ENCODE measurements around the gene C10orf71.

Gene C10orf71

GRCh38 chr10:49318755-49319154 lies 19.8 kb downstream of the C10orf71 start:
- no peak; the same call in 2 of the 3 replicates for ATAC-seq
- no peak for TF ChIP-seq PPARA (CRISPR knock-in tag; IDR thresholded peaks at IDR 0.05; ENCODE audit: borderline replicate concordance)
- TF ChIP-seq ZNF565 (CRISPR knock-in tag; conservative IDR thresholded peaks at IDR 0.05; ENCODE audit: low read depth): no peak
- TF ChIP-seq RARB (CRISPR knock-in tag; IDR thresholded peaks at IDR 0.05): no peak
- TF ChIP-seq BACH2 (CRISPR knock-in tag; IDR thresholded peaks at IDR 0.05; ENCODE audit: borderline replicate concordance): no peak
- TF ChIP-seq PATZ1 (CRISPR knock-in tag; IDR thresholded peaks at IDR 0.05; ENCODE audit: borderline replicate concordance): no peak
- no peak for TF ChIP-seq TCF4 (CRISPR knock-in tag; IDR thresholded peaks at IDR 0.05; ENCODE audit: borderline replicate concordance)
- no peak for TF ChIP-seq TOX (CRISPR knock-in tag; IDR thresholded peaks at IDR 0.05; ENCODE audit: borderline replicate concordance)
- no peak for TF ChIP-seq CSDC2 (CRISPR knock-in tag; IDR thresholded peaks at IDR 0.05)

DNA sequence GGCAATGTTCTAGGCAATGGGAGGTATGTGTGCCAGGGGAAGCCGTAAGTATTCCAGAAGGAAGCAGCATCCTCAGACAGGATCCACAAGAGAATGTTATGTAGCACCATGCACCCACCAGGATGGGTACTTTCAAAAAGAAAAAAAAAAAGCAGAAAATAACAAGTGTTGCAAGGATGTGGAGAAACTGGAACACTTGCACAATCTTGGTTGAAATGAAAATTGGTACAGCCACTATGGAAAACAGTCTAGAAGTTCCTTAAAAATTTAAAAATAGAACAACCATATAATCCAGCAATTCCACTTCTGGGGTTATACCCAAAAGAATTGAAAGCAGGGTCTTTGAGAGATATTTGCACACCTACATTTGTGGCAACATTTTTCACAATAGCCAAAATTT lies 20.2 kb downstream of the C10orf71 start:
- no peak for ATAC-seq
- TF ChIP-seq ESRRG (CRISPR knock-in tag; IDR thresholded peaks at IDR 0.05) (no peak), BACH2 (CRISPR knock-in tag; IDR thresholded peaks at IDR 0.05; ENCODE audit: borderline replicate concordance) (no peak), ZNF8 (CRISPR knock-in tag; IDR thresholded peaks at IDR 0.05) (no peak), ZC3H10 (CRISPR knock-in tag; IDR thresholded peaks at IDR 0.05) (no peak), ZNF565 (CRISPR knock-in tag; conservative IDR thresholded peaks at IDR 0.05; ENCODE audit: low read depth) (no peak), ZFP3 (CRISPR knock-in tag; IDR thresholded peaks at IDR 0.05) (no peak), PATZ1 (CRISPR knock-in tag; IDR thresholded peaks at IDR 0.05; ENCODE audit: borderline replicate concordance) (no peak), ZNF70 (CRISPR knock-in tag; IDR thresholded peaks at IDR 0.05) (no peak), SNAI2 (CRISPR knock-in tag; IDR thresholded peaks at IDR 0.05) (no peak), TCF4 (CRISPR knock-in tag; IDR thresholded peaks at IDR 0.05; ENCODE audit: borderline replicate concordance) (no peak), CSDC2 (CRISPR knock-in tag; IDR thresholded peaks at IDR 0.05) (no peak), OSR1 (CRISPR knock-in tag; IDR thresholded peaks at IDR 0.05) (no peak), RARB (CRISPR knock-in tag; IDR thresholded peaks at IDR 0.05) (no peak), TOX (CRISPR knock-in tag; IDR thresholded peaks at IDR 0.05; ENCODE audit: borderline replicate concordance) (no peak), ZFP30 (CRISPR knock-in tag; IDR thresholded peaks at IDR 0.05) (no peak), ISL1 (CRISPR knock-in tag; IDR thresholded peaks at IDR 0.05) (no peak)
- TF ChIP-seq, protein P1, sequence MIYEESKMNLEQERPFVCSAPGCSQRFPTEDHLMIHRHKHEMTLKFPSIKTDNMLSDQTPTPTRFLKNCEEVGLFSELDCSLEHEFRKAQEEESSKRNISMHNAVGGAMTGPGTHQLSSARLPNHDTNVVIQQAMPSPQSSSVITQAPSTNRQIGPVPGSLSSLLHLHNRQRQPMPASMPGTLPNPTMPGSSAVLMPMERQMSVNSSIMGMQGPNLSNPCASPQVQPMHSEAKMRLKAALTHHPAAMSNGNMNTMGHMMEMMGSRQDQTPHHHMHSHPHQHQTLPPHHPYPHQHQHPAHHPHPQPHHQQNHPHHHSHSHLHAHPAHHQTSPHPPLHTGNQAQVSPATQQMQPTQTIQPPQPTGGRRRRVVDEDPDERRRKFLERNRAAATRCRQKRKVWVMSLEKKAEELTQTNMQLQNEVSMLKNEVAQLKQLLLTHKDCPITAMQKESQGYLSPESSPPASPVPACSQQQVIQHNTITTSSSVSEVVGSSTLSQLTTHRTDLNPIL (CRISPR knock-in tag; IDR thresholded peaks at IDR 0.05; ENCODE audit: low read depth): no peak
- TF ChIP-seq, protein P2, sequence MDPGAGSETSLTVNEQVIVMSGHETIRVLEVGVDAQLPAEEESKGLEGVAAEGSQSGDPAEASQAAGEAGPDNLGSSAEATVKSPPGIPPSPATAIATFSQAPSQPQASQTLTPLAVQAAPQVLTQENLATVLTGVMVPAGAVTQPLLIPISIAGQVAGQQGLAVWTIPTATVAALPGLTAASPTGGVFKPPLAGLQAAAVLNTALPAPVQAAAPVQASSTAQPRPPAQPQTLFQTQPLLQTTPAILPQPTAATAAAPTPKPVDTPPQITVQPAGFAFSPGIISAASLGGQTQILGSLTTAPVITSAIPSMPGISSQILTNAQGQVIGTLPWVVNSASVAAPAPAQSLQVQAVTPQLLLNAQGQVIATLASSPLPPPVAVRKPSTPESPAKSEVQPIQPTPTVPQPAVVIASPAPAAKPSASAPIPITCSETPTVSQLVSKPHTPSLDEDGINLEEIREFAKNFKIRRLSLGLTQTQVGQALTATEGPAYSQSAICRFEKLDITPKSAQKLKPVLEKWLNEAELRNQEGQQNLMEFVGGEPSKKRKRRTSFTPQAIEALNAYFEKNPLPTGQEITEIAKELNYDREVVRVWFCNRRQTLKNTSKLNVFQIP (CRISPR knock-in tag; IDR thresholded peaks at IDR 0.05; ENCODE audit: borderline replicate concordance, low read depth): no peak

DNA sequence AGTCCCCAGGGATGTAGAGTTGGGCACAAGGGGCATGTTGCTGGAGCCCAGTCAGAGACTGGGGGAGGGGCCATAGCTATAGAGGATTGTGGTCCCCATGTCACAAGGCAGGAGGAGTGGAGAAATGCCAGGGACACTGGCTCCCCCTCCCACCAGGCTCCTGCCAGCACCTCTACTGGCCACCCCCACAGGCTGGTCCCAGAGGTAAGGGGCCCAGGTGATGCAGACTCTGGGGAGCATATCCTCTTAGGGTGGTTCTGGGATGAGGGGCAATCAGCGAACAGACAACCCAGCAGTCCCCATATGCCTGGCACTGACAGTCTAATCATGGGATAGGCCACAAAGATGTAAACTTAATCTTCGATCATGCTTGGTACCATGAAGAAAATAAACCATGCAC lies 21.2 kb downstream of the C10orf71 start:
- TF ChIP-seq ARNTL (CRISPR knock-in tag; IDR thresholded peaks at IDR 0.05; ENCODE audit: borderline replicate concordance, low read depth) (no peak), ZNF565 (CRISPR knock-in tag; conservative IDR thresholded peaks at IDR 0.05; ENCODE audit: low read depth) (no peak), TCF4 (CRISPR knock-in tag; IDR thresholded peaks at IDR 0.05; ENCODE audit: borderline replicate concordance) (no peak), CSDC2 (CRISPR knock-in tag; IDR thresholded peaks at IDR 0.05) (no peak), ISL1 (CRISPR knock-in tag; IDR thresholded peaks at IDR 0.05) (no peak), TOX (CRISPR knock-in tag; IDR thresholded peaks at IDR 0.05; ENCODE audit: borderline replicate concordance) (no peak), ZNF70 (CRISPR knock-in tag; IDR thresholded peaks at IDR 0.05) (no peak)
- TF ChIP-seq, protein P1 (CRISPR knock-in tag; IDR thresholded peaks at IDR 0.05; ENCODE audit: low read depth): no peak
- TF ChIP-seq, protein P3, sequence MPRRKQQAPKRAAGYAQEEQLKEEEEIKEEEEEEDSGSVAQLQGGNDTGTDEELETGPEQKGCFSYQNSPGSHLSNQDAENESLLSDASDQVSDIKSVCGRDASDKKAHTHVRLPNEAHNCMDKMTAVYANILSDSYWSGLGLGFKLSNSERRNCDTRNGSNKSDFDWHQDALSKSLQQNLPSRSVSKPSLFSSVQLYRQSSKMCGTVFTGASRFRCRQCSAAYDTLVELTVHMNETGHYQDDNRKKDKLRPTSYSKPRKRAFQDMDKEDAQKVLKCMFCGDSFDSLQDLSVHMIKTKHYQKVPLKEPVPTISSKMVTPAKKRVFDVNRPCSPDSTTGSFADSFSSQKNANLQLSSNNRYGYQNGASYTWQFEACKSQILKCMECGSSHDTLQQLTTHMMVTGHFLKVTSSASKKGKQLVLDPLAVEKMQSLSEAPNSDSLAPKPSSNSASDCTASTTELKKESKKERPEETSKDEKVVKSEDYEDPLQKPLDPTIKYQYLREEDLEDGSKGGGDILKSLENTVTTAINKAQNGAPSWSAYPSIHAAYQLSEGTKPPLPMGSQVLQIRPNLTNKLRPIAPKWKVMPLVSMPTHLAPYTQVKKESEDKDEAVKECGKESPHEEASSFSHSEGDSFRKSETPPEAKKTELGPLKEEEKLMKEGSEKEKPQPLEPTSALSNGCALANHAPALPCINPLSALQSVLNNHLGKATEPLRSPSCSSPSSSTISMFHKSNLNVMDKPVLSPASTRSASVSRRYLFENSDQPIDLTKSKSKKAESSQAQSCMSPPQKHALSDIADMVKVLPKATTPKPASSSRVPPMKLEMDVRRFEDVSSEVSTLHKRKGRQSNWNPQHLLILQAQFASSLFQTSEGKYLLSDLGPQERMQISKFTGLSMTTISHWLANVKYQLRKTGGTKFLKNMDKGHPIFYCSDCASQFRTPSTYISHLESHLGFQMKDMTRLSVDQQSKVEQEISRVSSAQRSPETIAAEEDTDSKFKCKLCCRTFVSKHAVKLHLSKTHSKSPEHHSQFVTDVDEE (CRISPR knock-in tag; IDR thresholded peaks at IDR 0.05): no peak
- TF ChIP-seq, protein P2 (CRISPR knock-in tag; IDR thresholded peaks at IDR 0.05; ENCODE audit: borderline replicate concordance, low read depth): no peak
- ATAC-seq: no peak

All from SK-N-SH treated with all-trans-retinoic acid at 6 μM for 48 hours (cell line).